Stomach (tissue), 9 donors: Measurements from ENCODE around the gene PDE6A. TPM values are rescaled to one million over a fixed set of nuclear protein-coding genes. Genes with fewer than 3 reads are reported as not detected.

ENCODE experiments used
- DNase-seq, 2 donors: peaks; one replicate each; pipeline versions ENCODE4 v3.0.0 to v3.0.0-alpha.2; 2013 to 2019
- H3K27ac ChIP-seq, 5 donors: fragments of 200-600 bp in 4 of 5; sonication (generic) in 4 of 5; one replicate each; pipeline ENCODE4 v1.5.1; 2013 to 2019; ENCODE audit warnings: mild to moderate bottlenecking in 1 of 5, moderate library complexity in 1 of 5
- H3K27me3 ChIP-seq, 3 donors: fragments of 200-600 bp; sonication (generic); one replicate each; pipeline ENCODE4 v1.5.1; 2017 to 2019; ENCODE audit warnings: mixed run types in 1 of 3
- H3K36me3 ChIP-seq, 4 donors: fragments of 200-600 bp; sonication (generic); 1 replicate in 3 of 4; 2 replicates in 1 of 4; pipeline ENCODE4 v1.5.1; 2016 to 2019
- H3K4me1 ChIP-seq, 4 donors: fragments of 200-600 bp; sonication (generic); one replicate each; pipeline ENCODE4 v1.5.1; 2016 to 2019
- H3K4me3 ChIP-seq, 4 donors: fragments of 200-600 bp; sonication (generic) in 3 of 4; one replicate each; pipeline ENCODE4 v1.5.1; 2016 to 2019; ENCODE audit warnings: mild to moderate bottlenecking in 1 of 4
- H3K9me3 ChIP-seq, 4 donors: fragments of 200-600 bp; sonication (generic); one replicate each; pipeline ENCODE4 v1.5.1; 2016 to 2019
- EP300 ChIP-seq: sonication (generic); formaldehyde crosslinking; IDR thresholded peaks from one replicate; pipeline ENCODE4 v1.6.1; 2017; ENCODE audit warnings: antibody characterized with exemption
- POLR2A ChIP-seq, 4 donors: fragments of 450-650 bp; IDR thresholded peaks; one replicate each; pipeline ENCODE4 v1.6.1; 2016; ENCODE audit warnings: antibody characterized with exemption in 4 of 4, control low read depth in 2 of 4, mild to moderate bottlenecking in 1 of 4, moderate library complexity in 1 of 4
- POLR2AphosphoS5 ChIP-seq, 3 donors: sonication (generic); formaldehyde crosslinking; IDR thresholded peaks; one replicate each; pipeline ENCODE4 v1.6.1; 2016; ENCODE audit warnings: antibody characterized with exemption in 3 of 3
- WGBS, 5 donors: extraction: QIAGEN DNeasy Blood & Tissue Kit in 3 of 5; methylation state at CpG; one replicate each; pipeline versions ENCODE4 v1.1.5 to v1.1.7; 2013 to 2018; 5-methylcytosine and 5-hydroxymethylcytosine counted together
- intact Hi-C: fragments of 100-400 bp; cut with DNase I; formaldehyde crosslinking; loops from one replicate; pipeline ENCODE4 v1.15.1; 2023; ENCODE audit warnings: low total_unique reads
- polyA plus RNA-seq, 3 donors: library from polyadenylated mRNA; stranded (reverse); fragments of 200-250 nt; gene quantifications; one replicate each; pipeline ENCODE4 v1.2.3, GENCODE V29; 2013
- total RNA-seq, 5 donors: library from RNA; depleted of rRNA; stranded (reverse); fragments of >200 nt; gene quantifications; one replicate each; pipeline versions ENCODE4 v1.1.0 to v1.2.3, GENCODE V29; 2014 to 2016
- TF ChIP-seq, protein P1 (sequence below), 7 experiments: fragments of 450-650 bp in 4 of 7; fragments of 200-600 bp in 3 of 7; sonication (generic) in 3 of 7; IDR thresholded peaks; one replicate each; pipeline ENCODE4 v1.5.1; 2016 to 2019; ENCODE audit warnings: antibody characterized with exemption in 7 of 7, control low read depth in 2 of 7, mild to moderate bottlenecking in 1 of 7
- donor health status: healthy with polysubstance abuse.
- donor health status: Bipolar disorder and iron deficiency.
- donor health status: healthy.

The PDE6A gene
- total and polyA plus RNA-seq, 8 donors: under 0.01 to 0.80 TPM; not detected in 6

DNA sequence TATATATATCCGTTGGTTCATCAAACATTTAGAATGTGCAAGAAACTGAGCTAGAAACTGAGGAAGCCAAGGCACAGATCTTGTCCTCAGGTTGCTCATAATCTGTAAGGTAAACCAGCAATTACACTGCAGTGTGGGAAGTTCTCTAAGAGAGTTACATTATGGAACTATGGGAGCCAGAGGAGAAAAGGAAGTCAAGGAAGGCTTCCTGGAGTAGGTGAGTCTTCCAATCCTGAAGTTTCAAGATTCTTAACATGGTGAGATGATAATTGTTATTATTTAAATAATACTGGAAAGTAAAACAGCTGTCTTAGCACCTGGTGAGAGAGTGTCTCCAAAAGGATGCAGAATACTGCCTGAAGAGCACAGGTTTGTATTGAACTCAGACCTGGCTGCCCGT is 44.2 kb downstream of the PDE6A start:
- Histone ChIP-seq H3K27me3 (no peaks in the 10 kb centered on the region), H3K36me3 (no peaks in the 10 kb centered on the region), H3K27ac (no peak overlapping the region), H3K4me3 (no peak overlapping the region), H3K4me1 (no peaks in the 10 kb centered on the region), H3K9me3 (no peaks in the 10 kb centered on the region)
- no peak for DNase-seq
- no peak for TF ChIP-seq EP300
- TF ChIP-seq POLR2AphosphoS5 (IDR thresholded peaks at IDR 0.05): no peak
- TF ChIP-seq POLR2A (IDR thresholded peaks at IDR 0.05): no peak
- TF ChIP-seq, protein P1, sequence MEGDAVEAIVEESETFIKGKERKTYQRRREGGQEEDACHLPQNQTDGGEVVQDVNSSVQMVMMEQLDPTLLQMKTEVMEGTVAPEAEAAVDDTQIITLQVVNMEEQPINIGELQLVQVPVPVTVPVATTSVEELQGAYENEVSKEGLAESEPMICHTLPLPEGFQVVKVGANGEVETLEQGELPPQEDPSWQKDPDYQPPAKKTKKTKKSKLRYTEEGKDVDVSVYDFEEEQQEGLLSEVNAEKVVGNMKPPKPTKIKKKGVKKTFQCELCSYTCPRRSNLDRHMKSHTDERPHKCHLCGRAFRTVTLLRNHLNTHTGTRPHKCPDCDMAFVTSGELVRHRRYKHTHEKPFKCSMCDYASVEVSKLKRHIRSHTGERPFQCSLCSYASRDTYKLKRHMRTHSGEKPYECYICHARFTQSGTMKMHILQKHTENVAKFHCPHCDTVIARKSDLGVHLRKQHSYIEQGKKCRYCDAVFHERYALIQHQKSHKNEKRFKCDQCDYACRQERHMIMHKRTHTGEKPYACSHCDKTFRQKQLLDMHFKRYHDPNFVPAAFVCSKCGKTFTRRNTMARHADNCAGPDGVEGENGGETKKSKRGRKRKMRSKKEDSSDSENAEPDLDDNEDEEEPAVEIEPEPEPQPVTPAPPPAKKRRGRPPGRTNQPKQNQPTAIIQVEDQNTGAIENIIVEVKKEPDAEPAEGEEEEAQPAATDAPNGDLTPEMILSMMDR (IDR thresholded peaks at IDR 0.05): no peak
- intact Hi-C loops: no loop called here
- WGBS, 5 donors: 42 to 61% (median 52%) methylated on average over 2 of the region's 2 CpGs

DNA sequence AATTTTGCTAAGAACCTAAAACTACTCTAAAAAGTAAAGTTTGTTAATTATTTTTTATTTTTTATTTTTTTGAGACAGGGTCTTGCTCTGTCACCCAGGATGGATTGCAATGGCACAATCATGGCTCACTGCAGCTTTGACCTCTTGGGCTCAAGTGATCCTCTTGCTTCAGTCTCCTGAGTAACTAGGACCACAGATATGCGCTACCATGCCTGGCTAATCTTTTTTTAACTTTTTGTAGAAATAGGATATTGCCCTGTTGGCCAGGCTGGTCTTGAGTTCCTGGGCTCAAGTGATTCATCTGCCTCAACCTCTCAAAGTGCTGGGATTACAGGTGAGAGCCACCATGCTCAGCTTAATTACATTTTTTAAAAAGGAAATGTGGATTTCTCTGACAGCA is 45.8 kb downstream of the PDE6A start:
- no peaks in the 10 kb centered on the region for H3K36me3 ChIP-seq
- WGBS, 5 donors: 96 to 100% (median 100%) methylated on average over 1 of the region's 1 CpG
- H3K27me3 ChIP-seq: no peaks in the 10 kb centered on the region
- no peak for DNase-seq
- no peaks in the 10 kb centered on the region for H3K9me3 ChIP-seq
- no peaks in the 10 kb centered on the region for H3K4me1 ChIP-seq
- intact Hi-C loops: no loop called here
- no peak overlapping the region for H3K27ac ChIP-seq
- TF ChIP-seq EP300 (no peak), POLR2A (IDR thresholded peaks at IDR 0.05) (no peak), POLR2AphosphoS5 (IDR thresholded peaks at IDR 0.05) (no peak)
- TF ChIP-seq, protein P1 (IDR thresholded peaks at IDR 0.05): no peak
- H3K4me3 ChIP-seq: no peak overlapping the region

DNA sequence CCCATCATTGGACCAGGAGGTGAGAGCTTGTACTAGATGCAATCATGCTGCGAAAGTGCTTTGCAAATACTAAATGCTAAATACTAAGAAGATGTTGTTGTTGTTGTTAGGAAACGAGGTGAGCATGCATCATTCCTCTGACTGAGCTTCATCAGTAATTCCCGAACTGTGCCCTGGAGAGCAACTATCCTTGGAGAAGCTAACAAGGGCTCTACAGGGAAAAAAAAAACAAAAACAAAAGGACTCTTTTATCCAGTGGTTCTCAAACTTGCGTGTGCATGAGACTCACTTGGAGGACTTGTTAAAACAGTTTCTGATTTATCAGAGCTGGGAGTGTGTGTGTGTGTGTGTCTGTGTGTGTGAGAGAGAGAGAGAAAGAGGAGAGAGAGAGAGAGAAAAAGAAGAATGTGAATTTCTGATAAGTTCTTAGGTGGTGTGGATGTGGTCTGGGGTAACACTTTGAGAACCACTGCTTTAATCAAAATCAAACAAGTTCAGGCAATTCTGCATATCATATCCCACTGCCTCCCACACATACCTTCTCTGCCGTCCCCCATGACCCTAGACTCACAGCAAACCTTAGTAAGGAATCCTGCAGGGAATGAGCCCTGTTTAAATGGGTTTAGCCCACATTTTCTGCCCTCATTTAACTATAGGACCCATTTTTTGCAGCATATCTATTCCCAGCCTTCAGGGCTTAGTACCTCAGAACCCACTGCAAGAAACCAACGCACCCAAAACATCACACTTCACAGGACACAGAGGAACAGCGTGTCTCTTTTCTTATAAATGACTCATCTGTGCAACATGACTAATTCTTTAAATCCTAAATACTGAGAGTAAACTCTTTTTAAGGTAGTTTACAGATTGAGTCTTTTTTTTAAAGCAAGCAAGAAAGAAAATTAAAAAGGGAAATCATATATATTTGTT is 48.9 kb downstream of the PDE6A start:
- H3K9me3 ChIP-seq: no peaks in the 10 kb centered on the region
- 60 to 67% (median 61%) methylated on average over 7 of the region's 7 CpGs for WGBS, 5 donors
- no peak overlapping the region for H3K27ac ChIP-seq
- H3K4me3 ChIP-seq: no peak overlapping the region
- no peak for DNase-seq
- TF ChIP-seq POLR2AphosphoS5 (IDR thresholded peaks at IDR 0.05) (no peak), POLR2A (IDR thresholded peaks at IDR 0.05) (no peak)
- no peaks in the 10 kb centered on the region for H3K4me1 ChIP-seq
- intact Hi-C loops: no loop called here
- no peaks in the 10 kb centered on the region for H3K27me3 ChIP-seq
- H3K36me3 ChIP-seq: no peaks in the 10 kb centered on the region

DNA sequence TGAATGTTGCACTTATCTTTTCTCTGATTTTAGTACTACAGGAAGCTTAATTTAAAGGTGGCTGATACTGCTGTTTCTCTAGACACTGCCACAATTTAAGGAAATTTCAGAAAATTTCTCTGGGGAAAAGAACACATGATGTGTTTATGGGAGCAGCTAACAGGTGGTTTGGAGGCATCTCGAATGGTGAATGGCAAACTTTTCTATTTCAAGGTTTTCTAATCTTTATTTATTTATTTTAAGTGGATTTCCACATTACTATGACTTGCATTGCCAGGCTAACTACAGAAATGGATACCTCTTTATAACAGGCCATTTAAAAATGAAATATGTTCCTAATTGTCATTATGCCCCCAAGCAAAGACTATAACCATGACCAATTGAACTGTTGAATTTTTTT is 50.4 kb downstream of the PDE6A start:
- Histone ChIP-seq H3K27ac (no peak overlapping the region), H3K4me1 (no peaks in the 10 kb centered on the region), H3K36me3 (no peaks in the 10 kb centered on the region), H3K27me3 (no peaks in the 10 kb centered on the region), H3K4me3 (no peak overlapping the region), H3K9me3 (no peaks in the 10 kb centered on the region)
- WGBS, 5 donors: 80 to 88% (median 82%) methylated on average over 1 of the region's 1 CpG
- intact Hi-C loops: no loop called here
- TF ChIP-seq EP300 (no peak), POLR2AphosphoS5 (IDR thresholded peaks at IDR 0.05) (no peak)
- TF ChIP-seq, protein P1 (IDR thresholded peaks at IDR 0.05): no peak
- no peak for DNase-seq

DNA sequence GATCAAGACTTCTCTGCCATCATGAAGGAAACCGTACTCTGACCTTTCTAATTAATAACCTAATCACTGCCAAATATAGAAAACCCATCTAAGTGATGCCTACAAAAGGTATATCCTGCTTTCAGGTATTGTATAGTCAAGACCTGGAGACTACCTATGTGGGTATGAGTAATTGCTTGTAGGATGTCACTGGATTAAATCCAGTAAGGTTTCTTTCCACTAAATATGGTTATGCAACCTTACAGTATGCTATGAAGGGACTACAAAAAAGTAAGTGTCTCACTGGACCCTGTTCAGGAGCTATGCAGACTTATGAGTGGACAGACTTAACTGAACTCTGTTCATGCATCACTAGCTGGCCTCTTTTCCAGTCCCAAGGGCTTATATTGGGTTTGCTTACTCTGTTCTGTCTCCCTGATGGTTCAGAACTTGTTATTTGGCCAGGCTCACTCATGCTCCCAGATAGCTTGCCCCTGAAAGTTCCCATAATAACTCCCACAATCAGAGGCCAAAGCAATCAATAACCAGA is 51.1 kb downstream of the PDE6A start:
- no peak overlapping the region for H3K4me3 ChIP-seq
- H3K4me1 ChIP-seq: no peaks in the 10 kb centered on the region
- H3K27ac ChIP-seq: no peak overlapping the region
- no peaks in the 10 kb centered on the region for H3K9me3 ChIP-seq
- DNase-seq: no peak
- no peaks in the 10 kb centered on the region for H3K36me3 ChIP-seq
- TF ChIP-seq POLR2A (IDR thresholded peaks at IDR 0.05) (no peak), EP300 (no peak), POLR2AphosphoS5 (IDR thresholded peaks at IDR 0.05) (no peak)
- TF ChIP-seq, protein P1 (IDR thresholded peaks at IDR 0.05): no peak
- 81 to 97% (median 91%) methylated on average over 1 of the region's 1 CpG for WGBS, 5 donors
- intact Hi-C loops: no loop called here
- no peaks in the 10 kb centered on the region for H3K27me3 ChIP-seq
